CD4-positive, CD25-positive, alpha-beta regulatory T cell (primary cell): ENCODE measurements around the gene BTN1A1. TPM values are rescaled to one million over a fixed set of nuclear protein-coding genes. Genes with fewer than 3 reads are reported as not detected.

ENCODE experiments used
- ATAC-seq, 2 donors: fragments of 150-1000 bp; cut with Tn5 transposase; one replicate each; pipeline ENCODE4 v1.10.0; 2021; ENCODE audit warnings: low read depth in 2 of 2, moderate number of reproducible peaks in 2 of 2, moderate library complexity in 1 of 2
- DNase-seq, 3 donors: peaks; one replicate each; pipeline versions ENCODE4 v3.0.0 to v3.0.0-alpha.2; 2012 to 2022; ENCODE audit warnings: mixed read lengths in 1 of 3
- H3K27ac ChIP-seq: one replicate; pipeline ENCODE4 v1.7.0; 2013; ENCODE audit warnings: mild to moderate bottlenecking, low read length; ENCODE audit not compliant: insufficient read depth, poor library complexity, severe bottlenecking
- H3K27me3 ChIP-seq: one replicate; pipeline ENCODE4 v1.7.0; 2013; ENCODE audit warnings: low read length; ENCODE audit not compliant: control insufficient read depth, insufficient read depth
- H3K36me3 ChIP-seq: one replicate; pipeline ENCODE4 v1.7.0; 2013; ENCODE audit warnings: mild to moderate bottlenecking, low read length, moderate library complexity; ENCODE audit not compliant: control insufficient read depth, insufficient read depth
- H3K4me1 ChIP-seq: 2 replicates; pipeline ENCODE4 v1.7.0; 2013; ENCODE audit warnings: mild to moderate bottlenecking, low read length; ENCODE audit not compliant: insufficient read depth, control insufficient read depth, poor library complexity, severe bottlenecking
- H3K4me3 ChIP-seq: one replicate; pipeline ENCODE4 v1.7.0; 2013; ENCODE audit warnings: low read depth, mild to moderate bottlenecking, low read length, moderate library complexity
- H3K9me3 ChIP-seq, 2 experiments: 1 replicate in 1 of 2; 2 replicates in 1 of 2; pipeline ENCODE4 v1.7.0; 2013; ENCODE audit warnings: low read length in 2 of 2, mild to moderate bottlenecking in 1 of 2, moderate library complexity in 1 of 2; ENCODE audit not compliant: control insufficient read depth in 2 of 2
- H3K27ac Mint-ChIP-seq, 3 donors: one replicate each; pipeline ENCODE4 v1.8.0; 2020 to 2022; ENCODE audit warnings: mild to moderate bottlenecking in 3 of 3, mixed read lengths in 3 of 3, moderate library complexity in 2 of 3
- H3K27me3 Mint-ChIP-seq: one replicate; pipeline ENCODE4 v1.8.0; 2022; ENCODE audit warnings: mild to moderate bottlenecking, mixed read lengths
- H3K36me3 Mint-ChIP-seq: one replicate; pipeline ENCODE4 v1.8.0; 2020; ENCODE audit warnings: mixed read lengths
- H3K4me1 Mint-ChIP-seq, 4 donors: one replicate each; pipeline ENCODE4 v1.8.0; 2020 to 2022; ENCODE audit warnings: mixed read lengths in 4 of 4, mild to moderate bottlenecking in 1 of 4
- H3K4me3 Mint-ChIP-seq, 4 donors: one replicate each; pipeline ENCODE4 v1.8.0; 2020 to 2022; ENCODE audit warnings: mild to moderate bottlenecking in 4 of 4, mixed read lengths in 4 of 4, moderate library complexity in 3 of 4
- H3K9me3 Mint-ChIP-seq, 7 donors: one replicate each; pipeline ENCODE4 v1.8.0; 2020 to 2022; ENCODE audit warnings: mixed read lengths in 7 of 7, mild to moderate bottlenecking in 3 of 7, moderate library complexity in 2 of 7
- polyA plus RNA-seq, 4 donors: library from polyadenylated mRNA; unstranded; fragments of 300-500 nt; fragmentation: Illumina TruSeq; gene quantifications; one replicate each; pipeline ENCODE4 v1.2.3, GENCODE V29; 2021
- total RNA-seq: library from RNA; stranded (reverse); gene quantifications from one replicate; pipeline ENCODE4 v1.2.3, GENCODE V29; 2022

BTN1A1 gene
- total and polyA plus RNA-seq, 5 donors from 2014 or later: 0.33 TPM; not detected in 4

DNA sequence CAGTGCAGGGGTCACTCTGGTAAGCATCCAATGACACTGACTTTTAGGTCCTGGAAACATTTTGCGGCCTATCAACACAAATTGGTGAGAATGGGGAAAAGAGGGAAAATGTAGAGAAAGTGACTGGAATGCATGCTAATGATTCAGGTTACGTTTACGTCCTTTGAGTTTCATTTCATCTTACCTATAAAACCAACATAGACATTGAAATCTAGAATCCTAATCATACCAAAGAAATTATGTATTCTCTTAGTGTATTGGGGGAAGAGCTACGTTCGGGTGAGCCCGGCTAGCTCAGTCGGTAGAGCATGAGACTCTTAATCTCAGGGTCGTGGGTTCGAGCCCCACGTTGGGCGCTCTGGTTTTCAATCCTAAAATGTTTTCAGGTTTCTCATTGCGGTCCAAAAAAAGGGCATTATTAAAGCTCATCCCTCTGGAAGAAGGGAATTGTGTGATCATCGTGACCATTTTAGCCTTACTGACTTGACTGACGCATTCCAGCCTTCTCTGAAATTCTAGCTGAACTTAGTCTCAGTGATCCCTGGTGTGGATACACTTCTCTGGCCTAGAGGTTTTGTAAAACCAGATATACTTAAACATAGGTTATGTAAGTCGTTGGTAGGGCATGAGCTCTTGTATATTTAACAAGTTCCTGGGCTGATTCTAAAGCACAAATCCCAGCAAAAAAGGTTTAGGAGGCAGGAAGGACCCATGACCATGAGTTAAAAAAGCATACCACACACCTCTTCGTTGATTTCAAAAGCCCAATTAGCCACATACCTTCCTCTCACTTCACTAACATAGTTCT is 56.4 kb downstream of the BTN1A1 start:
- peak overlapping the region in 2 of 3 donors; percentile 72 to 79 for H3K27ac Mint-ChIP-seq
- H3K36me3 Mint-ChIP-seq: no peaks in the 10 kb centered on the region
- ATAC-seq: no peak
- H3K4me3 Mint-ChIP-seq: peak overlapping the region in 3 of 4 donors; percentile 16 to 64 (median 49)
- peaks cover 1 to 21% (median 13%) of the 10 kb centered on the region in 4 donors for H3K4me1 Mint-ChIP-seq
- Histone ChIP-seq H3K27me3 (no peaks in the 10 kb centered on the region), H3K27ac (no peak overlapping the region), H3K4me1 (peaks cover 10% of the 10 kb centered on the region), H3K36me3 (no peaks in the 10 kb centered on the region), H3K9me3 (no peaks in the 10 kb centered on the region), H3K4me3 (no peak overlapping the region)
- peak in 2 of 3 donors; percentile 30 to 35 for DNase-seq
- H3K9me3 Mint-ChIP-seq: peaks cover 0 to 4% (median 0%) of the 10 kb centered on the region in 7 donors
- H3K27me3 Mint-ChIP-seq: peaks cover 34% of the 10 kb centered on the region

Other genes starting within 250 kb of the BTN1A1 start
- gene BTN3A2, start 135.1 kb upstream of the BTN1A1 start, total RNA-seq: 135 TPM
- gene BTN3A2, start 135.1 kb upstream of the BTN1A1 start, polyA plus RNA-seq: 100 to 1,000 TPM; 135 to 224 (median 140) TPM
- 62.3 TPM for gene BTN2A2, start 117.2 kb upstream of the BTN1A1 start, total RNA-seq
- gene BTN2A2, start 117.2 kb upstream of the BTN1A1 start, polyA plus RNA-seq: 1 to 10 TPM; 4.5 to 9.5 (median 6.8) TPM
- 279 TPM for gene BTN3A1, start 98.0 kb upstream of the BTN1A1 start, total RNA-seq
- 10 to 100 TPM; 67.4 to 100.0 (median 71.2) TPM for gene BTN3A1, start 98.0 kb upstream of the BTN1A1 start, polyA plus RNA-seq
- gene BTN3A3, start 59.8 kb upstream of the BTN1A1 start, total RNA-seq: 125 TPM
- 10 to 100 TPM; 79.3 to 91.5 (median 82.7) TPM for gene BTN3A3, start 59.8 kb upstream of the BTN1A1 start, polyA plus RNA-seq
- 35.9 TPM for gene BTN2A1, start 42.3 kb upstream of the BTN1A1 start, total RNA-seq
- gene BTN2A1, start 42.3 kb upstream of the BTN1A1 start, polyA plus RNA-seq: 10 to 100 TPM in 3 of 4 donors, 1 to 10 TPM in 1; 9.7 to 14.5 (median 12.2) TPM
- 59.5 TPM for gene HMGN4, start 38.1 kb downstream of the BTN1A1 start, total RNA-seq
- gene HMGN4, start 38.1 kb downstream of the BTN1A1 start, polyA plus RNA-seq: 100 to 1,000 TPM; 177 to 214 (median 197) TPM
- 29.4 TPM for gene ABT1, start 96.7 kb downstream of the BTN1A1 start, total RNA-seq
- 10 to 100 TPM; 53.7 to 64.0 (median 57.9) TPM for gene ABT1, start 96.7 kb downstream of the BTN1A1 start, polyA plus RNA-seq
- gene ZNF322, start 159.4 kb downstream of the BTN1A1 start, total RNA-seq: 2.8 TPM
- 1 to 10 TPM; 5.5 to 8.4 (median 7.6) TPM for gene ZNF322, start 159.4 kb downstream of the BTN1A1 start, polyA plus RNA-seq